Bronchial epithelial cell (primary cell): ENCODE data around the gene FNDC3B. TPM values are rescaled to one million over a fixed set of nuclear protein-coding genes. Genes with fewer than 3 reads are reported as not detected.

Source experiments
- DNase-seq: peaks from one replicate; pipeline ENCODE4 v3.0.0-alpha.2; 2010; ENCODE audit warnings: low read depth
- FAIRE-seq: peaks from 2 replicates; lab custom pipeline; 2011; peaks lifted over from hg19 to GRCh38; lab: Jason Lieb, UNC
- H3K27me3 ChIP-seq: 2 replicates; pipeline ENCODE4 v1.5.1; 2011; ENCODE audit warnings: low read length; ENCODE audit not compliant: control insufficient read depth, insufficient read depth
- H3K36me3 ChIP-seq: 2 replicates; pipeline ENCODE4 v1.5.1; 2011; ENCODE audit warnings: low read length; ENCODE audit not compliant: control insufficient read depth, insufficient read depth
- H3K4me3 ChIP-seq: 2 replicates; pipeline ENCODE4 v1.5.1; 2011; ENCODE audit warnings: mild to moderate bottlenecking, low read depth, low read length, control low read depth
- total RNA-seq: library from RNA; depleted of rRNA; stranded (reverse); fragments of >200 nt; gene quantifications from 2 replicates; pipeline ENCODE4 v1.2.1, GENCODE V29; 2014
- TF ChIP-seq, protein P1 (sequence below): IDR thresholded peaks from 2 replicates; pipeline ENCODE4 v1.5.1; 2011; ENCODE audit warnings: mild to moderate bottlenecking, moderate library complexity, low read length, control low read depth, inconsistent platforms; ENCODE audit not compliant: insufficient read depth, severe bottlenecking

Gene FNDC3B
- total RNA-seq, 1 donor from 2014 or later, result 39.2 TPM

DNA sequence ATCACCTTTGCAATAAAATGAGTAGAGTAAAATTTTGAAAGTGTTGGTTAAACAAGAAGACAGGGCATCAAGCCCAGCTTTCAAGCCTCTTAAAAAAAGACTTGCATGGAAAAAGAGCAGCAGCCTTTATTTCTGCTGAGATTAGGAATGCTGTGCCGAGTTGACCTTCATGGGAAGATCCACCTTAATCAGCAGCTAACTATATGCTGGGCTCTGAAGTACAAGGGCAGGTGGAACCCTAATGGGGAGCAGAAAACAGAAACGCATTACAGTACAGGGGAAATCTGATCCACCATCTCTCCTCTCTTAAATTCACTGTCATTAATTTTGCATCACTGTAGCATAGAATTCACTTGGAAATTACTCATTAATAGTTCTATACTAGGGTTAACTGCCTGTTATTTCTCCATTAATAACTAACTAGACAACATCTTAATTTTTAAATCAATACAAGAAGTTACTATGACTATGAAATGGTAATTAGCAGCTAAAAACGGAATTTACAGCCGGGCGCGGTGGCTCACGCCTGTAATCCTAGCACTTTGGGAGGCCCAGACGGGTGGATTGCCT, 275.3 kb downstream of the FNDC3B start:
- Histone ChIP-seq H3K27me3 (no peaks in the 10 kb centered on the region), H3K36me3 (peaks cover 24% of the 10 kb centered on the region), H3K4me3 (no peak overlapping the region)
- TF ChIP-seq, protein P1, sequence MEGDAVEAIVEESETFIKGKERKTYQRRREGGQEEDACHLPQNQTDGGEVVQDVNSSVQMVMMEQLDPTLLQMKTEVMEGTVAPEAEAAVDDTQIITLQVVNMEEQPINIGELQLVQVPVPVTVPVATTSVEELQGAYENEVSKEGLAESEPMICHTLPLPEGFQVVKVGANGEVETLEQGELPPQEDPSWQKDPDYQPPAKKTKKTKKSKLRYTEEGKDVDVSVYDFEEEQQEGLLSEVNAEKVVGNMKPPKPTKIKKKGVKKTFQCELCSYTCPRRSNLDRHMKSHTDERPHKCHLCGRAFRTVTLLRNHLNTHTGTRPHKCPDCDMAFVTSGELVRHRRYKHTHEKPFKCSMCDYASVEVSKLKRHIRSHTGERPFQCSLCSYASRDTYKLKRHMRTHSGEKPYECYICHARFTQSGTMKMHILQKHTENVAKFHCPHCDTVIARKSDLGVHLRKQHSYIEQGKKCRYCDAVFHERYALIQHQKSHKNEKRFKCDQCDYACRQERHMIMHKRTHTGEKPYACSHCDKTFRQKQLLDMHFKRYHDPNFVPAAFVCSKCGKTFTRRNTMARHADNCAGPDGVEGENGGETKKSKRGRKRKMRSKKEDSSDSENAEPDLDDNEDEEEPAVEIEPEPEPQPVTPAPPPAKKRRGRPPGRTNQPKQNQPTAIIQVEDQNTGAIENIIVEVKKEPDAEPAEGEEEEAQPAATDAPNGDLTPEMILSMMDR, result no peak
- FAIRE-seq, result no peak
- no peak for DNase-seq

DNA sequence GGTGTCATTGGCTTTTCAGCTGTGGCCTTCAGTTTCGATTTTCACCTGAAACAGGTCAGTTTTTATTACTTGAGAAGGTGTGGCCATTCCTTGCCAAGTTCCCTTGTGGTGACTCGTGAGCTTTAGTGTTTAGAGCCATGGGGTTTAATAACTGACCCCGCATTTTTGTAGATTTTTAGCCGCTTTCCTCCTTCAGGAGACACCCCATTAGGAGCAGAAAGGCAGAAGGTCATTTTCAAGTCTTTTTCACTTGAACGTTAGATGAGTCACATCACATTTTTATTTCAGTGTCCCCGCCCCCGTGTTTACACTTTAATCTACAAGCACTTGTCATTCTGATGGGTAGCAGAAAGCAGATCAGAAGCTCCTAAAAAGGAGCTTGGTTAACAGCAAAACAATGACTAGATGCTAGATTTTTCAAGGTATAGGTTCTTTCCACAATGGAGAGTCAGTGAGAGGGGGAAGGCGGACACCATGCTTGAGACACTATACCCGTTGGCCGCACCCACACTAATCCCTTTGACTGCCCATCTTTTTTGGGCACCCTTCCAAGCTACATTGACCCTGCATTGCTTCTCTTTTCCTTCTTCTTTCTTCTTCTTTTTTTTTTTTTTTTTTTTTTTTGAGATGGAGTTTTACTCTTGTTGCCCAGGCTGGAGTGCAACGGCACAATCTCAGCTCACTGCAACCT, 276.2 kb downstream of the FNDC3B start:
- Histone ChIP-seq H3K27me3 (no peaks in the 10 kb centered on the region), H3K4me3 (no peak overlapping the region), H3K36me3 (peaks cover 19% of the 10 kb centered on the region)
- FAIRE-seq, result no peak
- TF ChIP-seq, protein P1, result no peak
- peak; percentile 56 for DNase-seq

DNA sequence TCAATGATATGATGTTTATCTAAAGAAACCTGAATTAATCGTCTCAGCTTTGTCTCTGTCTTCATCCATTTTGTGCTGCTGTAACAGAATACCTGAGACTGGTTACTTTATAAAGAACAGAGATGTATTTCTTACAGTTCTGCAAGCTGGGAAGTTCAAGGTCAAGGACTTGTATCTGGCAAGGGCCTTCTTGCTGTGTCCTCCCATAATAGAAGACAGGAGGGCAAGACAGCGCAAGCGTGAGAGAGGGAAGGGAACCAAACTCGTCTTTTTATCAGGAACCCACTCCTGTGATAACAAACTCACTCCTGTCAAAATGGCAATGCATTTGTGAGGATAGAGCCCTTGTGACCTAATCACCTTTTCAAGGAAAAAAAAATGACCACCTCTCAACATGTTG, 277.4 kb downstream of the FNDC3B start:
- Histone ChIP-seq H3K27me3 (no peaks in the 10 kb centered on the region), H3K36me3 (peaks cover 16% of the 10 kb centered on the region), H3K4me3 (no peak overlapping the region)
- no peak for FAIRE-seq
- TF ChIP-seq, protein P1, result no peak
- DNase-seq, result no peak

DNA sequence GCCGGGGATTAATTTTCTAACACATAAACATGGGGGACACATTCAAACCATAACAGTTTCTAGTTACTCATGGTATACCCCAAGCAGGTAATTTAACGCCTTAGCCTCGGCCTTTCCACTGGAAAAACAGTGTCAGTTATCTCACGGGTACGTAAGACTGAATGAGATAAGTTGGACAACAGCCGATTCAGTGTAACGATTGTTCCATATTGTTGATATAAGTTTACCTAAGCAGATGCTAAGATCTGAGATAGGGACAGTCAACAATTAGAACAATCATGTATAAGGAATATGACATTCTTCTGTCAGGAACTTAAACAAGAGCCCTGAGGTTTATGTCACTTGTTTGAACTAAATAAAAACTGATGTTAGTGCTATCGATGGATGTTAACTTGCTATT, 278.1 kb downstream of the FNDC3B start:
- H3K4me3 ChIP-seq, result no peak overlapping the region
- FAIRE-seq, result no peak
- no peaks in the 10 kb centered on the region for H3K27me3 ChIP-seq
- no peak for DNase-seq
- TF ChIP-seq, protein P1, result no peak
- peaks cover 16% of the 10 kb centered on the region for H3K36me3 ChIP-seq

DNA sequence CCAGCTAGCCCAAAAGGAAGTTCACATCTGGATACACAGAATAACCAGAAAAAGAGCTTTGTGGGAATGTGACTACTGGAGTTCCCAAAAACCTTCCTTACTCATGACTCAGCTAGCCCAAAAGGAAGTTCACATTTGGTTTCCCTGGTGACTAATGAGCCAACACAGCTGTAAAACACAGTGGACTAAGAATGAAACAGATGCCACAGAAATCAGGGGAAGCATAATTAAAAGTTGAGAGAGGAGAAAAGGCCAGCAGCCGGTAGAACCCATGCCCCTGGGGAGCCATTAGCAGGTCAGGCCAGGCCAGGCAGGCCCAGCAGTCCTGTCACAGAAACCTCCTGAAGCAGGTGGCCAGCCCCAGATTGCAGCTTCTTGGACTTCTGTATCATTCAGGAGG, 278.6 kb downstream of the FNDC3B start:
- TF ChIP-seq, protein P1, result no peak
- DNase-seq, result peak; percentile 87
- Histone ChIP-seq H3K4me3 (no peak overlapping the region), H3K27me3 (no peaks in the 10 kb centered on the region), H3K36me3 (peaks cover 16% of the 10 kb centered on the region)
- FAIRE-seq, result no peak
